ENCODE results near the gene NUP62.
"Not testable (repeated sequence)": the region's sequence is repeated elsewhere in the genome, so short reads cannot be mapped to it uniquely, and the experiment has no call there.

The NUP62 gene, protein sequence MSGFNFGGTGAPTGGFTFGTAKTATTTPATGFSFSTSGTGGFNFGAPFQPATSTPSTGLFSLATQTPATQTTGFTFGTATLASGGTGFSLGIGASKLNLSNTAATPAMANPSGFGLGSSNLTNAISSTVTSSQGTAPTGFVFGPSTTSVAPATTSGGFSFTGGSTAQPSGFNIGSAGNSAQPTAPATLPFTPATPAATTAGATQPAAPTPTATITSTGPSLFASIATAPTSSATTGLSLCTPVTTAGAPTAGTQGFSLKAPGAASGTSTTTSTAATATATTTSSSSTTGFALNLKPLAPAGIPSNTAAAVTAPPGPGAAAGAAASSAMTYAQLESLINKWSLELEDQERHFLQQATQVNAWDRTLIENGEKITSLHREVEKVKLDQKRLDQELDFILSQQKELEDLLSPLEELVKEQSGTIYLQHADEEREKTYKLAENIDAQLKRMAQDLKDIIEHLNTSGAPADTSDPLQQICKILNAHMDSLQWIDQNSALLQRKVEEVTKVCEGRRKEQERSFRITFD

DNA sequence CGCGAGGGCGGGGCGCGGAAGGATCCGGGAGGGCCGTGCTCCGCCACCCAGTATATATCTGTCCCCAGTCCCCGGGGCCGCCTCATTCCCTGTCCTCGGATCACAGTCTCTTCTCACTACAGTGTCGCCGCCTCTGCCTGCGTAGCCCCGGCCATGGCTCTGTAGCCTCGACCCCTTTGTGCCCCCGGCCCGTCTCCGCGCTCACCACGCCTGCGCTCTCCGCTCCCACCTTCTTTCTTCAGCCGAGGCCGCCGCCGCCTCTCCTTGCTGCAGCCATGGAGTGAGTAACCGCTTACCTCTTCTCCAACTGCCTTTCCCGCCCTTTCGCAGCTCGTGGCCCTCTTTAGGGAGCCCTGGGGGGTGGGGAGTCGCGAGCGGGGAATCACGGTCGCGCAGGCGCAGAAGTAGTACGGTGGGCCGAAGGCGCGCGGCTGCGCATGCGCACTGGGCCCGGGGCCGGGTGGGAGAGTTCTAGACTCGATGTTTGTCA, at the start of gene NUP62, which contains the start of gene ATF5:
Gene NUP62 (minus strand): TSS at position 384 of the 490 bp plus-strand sequence. CDS start 19,697 bp downstream, outside the sequence.
Gene ATF5 (plus strand): TSS at position 85 of the 490 bp plus-strand sequence. CDS start 1,646 bp downstream, outside the sequence.
- in situ Hi-C loops (cut with HindIII; ENCODE audit: low pct_ligation_motif_present, low pct_unique_long_range_greater_than_20kb, low sequenced_read_pairs) = no loop called here
- DNase-seq = peak; percentile 75

DNA sequence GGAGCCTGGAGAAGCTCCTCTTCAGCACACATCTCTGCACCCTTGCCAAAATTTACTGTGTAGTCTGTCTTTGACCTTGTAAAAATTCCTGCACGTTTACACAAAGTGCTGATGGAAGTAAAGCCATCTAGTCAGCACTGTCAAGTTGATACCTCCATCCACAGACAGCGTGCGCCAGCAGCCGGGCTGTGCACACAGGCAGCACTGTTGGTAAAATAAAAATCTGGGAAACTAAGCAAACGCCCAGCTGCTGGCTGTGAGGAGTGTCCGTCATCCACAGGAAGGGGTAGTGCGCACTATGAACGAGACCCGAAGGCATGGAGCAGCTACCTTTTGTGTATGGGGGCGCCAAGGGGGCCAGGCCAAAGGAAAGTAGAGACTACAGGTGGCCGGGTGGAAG, 49.0 kb upstream of the NUP62 start:
- in situ Hi-C loops (cut with HindIII; ENCODE audit: low pct_ligation_motif_present, low pct_unique_long_range_greater_than_20kb, low sequenced_read_pairs) = no loop called here
- no peak for DNase-seq

DNA sequence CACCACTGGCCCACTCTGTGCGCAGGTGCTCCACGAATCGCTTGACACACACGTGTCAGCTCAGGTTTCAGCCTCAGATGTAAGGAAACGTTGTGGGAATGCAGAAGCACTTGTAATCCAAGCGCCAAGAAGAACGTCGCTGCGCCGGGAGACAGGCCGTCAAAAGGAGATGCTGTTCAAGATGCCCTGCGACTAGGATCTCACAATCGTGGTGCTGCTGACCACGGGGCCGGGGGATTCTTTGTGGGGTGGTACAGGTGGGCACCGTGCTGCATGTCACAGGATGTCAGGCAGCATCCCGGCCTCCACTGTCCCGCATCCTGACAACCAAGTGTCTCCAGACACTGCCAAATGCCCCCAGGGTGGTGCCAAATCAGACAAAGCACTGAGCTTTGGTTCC, 48.6 kb upstream of the NUP62 start:
- in situ Hi-C loops (cut with HindIII; ENCODE audit: low pct_ligation_motif_present, low pct_unique_long_range_greater_than_20kb, low sequenced_read_pairs) = no loop called here

DNA sequence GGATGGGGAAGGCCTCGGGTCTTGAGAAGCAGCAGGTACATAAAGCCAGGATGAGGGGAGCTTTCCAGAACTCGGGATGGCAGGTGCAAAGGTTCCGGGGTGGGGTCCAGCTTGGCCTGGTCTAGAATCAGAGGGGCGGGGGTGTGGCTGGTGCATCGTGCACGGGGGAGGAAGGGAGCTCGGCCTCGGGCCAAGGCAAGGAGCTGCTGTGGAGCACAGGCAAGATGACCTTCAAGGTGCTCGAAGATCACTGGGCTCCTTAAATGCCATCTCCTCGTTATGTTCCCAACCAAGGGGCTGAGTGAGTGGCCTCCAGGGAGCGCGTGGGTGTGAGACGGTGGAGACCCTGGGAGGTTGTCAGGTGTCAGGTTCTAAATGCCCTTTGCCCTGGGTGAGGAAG, 47.8 kb upstream of the NUP62 start:
- no peak for DNase-seq
- in situ Hi-C loops (cut with HindIII; ENCODE audit: low pct_ligation_motif_present, low pct_unique_long_range_greater_than_20kb, low sequenced_read_pairs) = no loop called here

More for the DNA sequence above, 48.6 kb upstream of the NUP62 start:
- DNase-seq = no peak

DNA sequence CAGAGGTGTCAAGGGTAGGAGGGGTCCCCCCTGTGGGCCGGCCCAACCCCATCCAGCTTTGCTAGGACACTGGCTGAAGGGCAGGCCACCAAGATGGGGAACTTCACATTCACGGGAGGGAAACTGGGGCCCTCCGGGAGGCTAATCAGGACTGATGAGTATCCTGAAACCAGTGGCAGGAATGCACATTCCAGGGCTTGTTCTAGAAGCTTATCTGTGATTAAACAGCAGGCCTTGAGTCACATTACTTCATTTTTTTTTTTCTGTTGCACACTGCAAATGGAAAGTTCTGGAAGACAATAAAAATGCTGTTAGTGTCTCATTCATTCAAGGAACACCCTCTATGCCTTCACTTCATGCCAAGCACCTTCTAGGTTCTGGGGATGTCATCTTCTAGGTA, 47.2 kb upstream of the NUP62 start:
- in situ Hi-C loops (cut with HindIII; ENCODE audit: low pct_ligation_motif_present, low pct_unique_long_range_greater_than_20kb, low sequenced_read_pairs) = no loop called here
- DNase-seq = no peak

DNA sequence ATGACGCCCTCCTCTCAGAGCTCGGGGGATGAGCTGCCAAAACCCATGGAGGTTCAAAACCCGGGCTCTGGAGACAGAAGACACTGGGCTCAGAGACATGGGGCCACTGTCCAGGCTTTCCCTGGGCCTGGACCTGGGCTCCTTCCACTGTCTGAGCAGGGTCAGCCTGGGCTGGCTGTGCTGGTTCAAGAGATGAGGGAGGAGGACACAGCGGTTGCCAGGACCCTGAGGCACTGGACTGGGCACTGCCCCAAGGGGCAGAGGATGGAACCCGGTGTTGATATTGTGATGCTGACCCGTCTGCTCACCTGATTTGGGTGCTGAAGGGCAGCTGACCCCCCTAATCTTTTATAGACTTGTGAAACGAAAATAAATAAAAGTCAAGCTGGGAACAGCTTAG, 45.7 kb upstream of the NUP62 start:
- no peak for DNase-seq
- in situ Hi-C loops (cut with HindIII; ENCODE audit: low pct_ligation_motif_present, low pct_unique_long_range_greater_than_20kb, low sequenced_read_pairs) = no loop called here

DNA sequence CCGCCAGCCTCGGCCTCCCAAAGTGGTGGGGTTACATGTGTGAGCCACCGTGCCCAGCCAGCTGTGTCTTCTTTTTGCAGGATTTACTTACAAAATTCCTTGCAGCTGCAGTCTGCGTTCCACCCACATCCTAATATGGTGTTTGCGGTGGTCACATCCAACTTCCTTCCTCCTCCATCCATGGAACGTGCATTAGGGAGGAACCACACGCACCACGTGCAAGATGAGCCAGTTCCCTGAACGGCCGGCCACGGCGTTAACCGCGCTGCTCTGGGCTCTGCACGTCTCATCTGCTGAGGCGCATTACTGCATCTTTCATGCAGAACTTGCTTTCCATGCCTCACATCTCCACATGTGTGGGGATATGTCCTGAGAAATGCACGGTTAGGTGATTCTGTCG, 44.7 kb upstream of the NUP62 start:
- in situ Hi-C loops (cut with HindIII; ENCODE audit: low pct_ligation_motif_present, low pct_unique_long_range_greater_than_20kb, low sequenced_read_pairs) = no loop called here

DNA sequence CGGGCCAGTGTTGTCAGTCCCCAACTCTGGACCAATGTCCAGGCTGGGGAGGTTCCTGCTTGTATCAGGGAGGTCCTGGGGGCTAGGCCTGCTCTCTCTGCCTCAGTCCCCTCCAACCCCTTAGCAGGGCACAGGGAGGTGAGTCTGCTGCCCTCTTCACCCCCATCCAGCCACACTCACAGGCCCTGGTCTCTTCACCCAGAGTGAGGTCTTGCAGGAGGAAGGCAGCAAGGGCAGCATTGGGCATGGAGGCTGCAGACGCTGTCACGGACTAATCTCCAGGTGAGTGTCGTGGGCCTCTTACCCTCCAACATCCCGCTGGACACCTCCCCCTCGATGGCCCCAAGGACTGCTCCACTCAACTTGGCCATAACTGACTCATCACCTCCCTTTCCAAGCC, 43.5 kb upstream of the NUP62 start:
- in situ Hi-C loops (cut with HindIII; ENCODE audit: low pct_ligation_motif_present, low pct_unique_long_range_greater_than_20kb, low sequenced_read_pairs) = no loop called here

More for the DNA sequence above, 44.7 kb upstream of the NUP62 start:
- DNase-seq = no peak

DNA sequence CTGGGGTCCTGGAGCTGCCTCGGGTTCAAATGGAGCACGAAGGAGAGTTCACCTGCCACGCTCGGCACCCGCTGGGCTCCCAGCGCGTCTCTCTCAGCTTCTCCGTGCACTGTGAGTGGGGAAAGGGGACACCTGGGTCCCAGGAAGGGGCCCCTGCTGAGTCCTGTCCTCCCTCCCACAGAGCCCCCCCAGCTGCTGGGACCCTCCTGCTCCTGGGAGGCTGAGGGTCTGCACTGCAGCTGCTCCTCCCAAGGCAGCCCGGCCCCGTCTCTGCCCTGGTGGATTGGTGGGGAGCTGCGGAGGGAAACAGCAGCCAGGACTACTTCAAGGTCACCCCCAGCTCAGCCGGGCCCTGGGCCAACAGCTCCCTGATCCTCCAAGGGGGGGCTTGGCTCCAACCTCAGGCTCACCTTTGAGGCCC, 42.7 kb upstream of the NUP62 start:
- in situ Hi-C loops (cut with HindIII; ENCODE audit: low pct_ligation_motif_present, low pct_unique_long_range_greater_than_20kb, low sequenced_read_pairs) = no loop called here
- no peak for DNase-seq

More for the DNA sequence above, 43.5 kb upstream of the NUP62 start:
- no peak for DNase-seq

DNA sequence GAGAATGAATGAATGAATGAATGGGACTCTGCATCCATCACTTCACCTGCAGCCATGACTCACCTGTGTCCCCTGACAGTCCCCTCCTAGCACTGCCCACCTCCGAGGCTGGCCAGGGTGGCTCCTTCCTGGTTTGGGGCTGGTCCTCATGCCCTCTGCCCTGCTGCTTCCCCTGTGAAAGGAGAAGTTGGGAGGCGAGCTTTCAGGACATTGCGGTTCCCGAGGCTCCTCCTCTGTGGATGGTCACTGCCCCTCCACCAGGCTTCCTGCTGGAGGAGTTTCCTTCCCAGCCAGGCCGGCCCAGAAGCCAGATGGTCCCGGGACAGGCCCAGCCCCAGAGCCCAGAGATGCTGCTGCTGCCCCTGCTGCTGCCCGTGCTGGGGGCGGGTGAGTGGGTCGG, 40.1 kb upstream of the NUP62 start:
- DNase-seq; in situ Hi-C loops (cut with HindIII; ENCODE audit: low pct_ligation_motif_present, low pct_unique_long_range_greater_than_20kb, low sequenced_read_pairs): not testable (repeated sequence)

DNA sequence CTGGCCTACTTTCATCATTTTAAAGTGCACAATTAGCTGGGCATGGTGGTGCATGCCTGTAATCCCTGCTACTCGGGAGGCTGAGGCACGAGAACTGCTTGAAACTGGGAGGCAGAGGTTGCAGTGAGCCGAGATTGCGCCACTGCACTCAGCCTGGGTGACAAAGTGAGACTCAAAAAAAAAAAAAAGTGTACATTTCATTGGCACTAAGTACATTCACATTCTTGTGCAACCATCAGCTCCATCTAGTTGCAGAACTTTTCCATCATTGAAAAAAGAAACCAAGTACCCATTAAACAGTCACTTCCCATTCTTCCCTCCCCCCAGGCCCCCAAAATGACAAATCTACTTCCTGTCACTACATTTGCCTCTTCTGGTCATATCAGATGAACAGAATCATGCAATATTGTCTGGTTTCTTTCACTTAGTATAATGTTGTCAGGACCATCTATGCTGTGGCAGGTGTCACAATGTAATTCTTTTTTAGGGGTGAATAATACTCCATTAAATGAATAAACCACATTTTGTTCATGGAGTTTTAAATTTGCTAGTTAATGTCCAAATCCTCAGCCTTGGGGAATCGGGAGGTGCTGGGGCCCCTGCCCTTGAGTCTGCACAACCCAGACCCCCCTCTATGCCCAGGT, 39.1 kb upstream of the NUP62 start:
- in situ Hi-C loops (cut with HindIII; ENCODE audit: low pct_ligation_motif_present, low pct_unique_long_range_greater_than_20kb, low sequenced_read_pairs) = no loop called here
- DNase-seq = no peak

DNA sequence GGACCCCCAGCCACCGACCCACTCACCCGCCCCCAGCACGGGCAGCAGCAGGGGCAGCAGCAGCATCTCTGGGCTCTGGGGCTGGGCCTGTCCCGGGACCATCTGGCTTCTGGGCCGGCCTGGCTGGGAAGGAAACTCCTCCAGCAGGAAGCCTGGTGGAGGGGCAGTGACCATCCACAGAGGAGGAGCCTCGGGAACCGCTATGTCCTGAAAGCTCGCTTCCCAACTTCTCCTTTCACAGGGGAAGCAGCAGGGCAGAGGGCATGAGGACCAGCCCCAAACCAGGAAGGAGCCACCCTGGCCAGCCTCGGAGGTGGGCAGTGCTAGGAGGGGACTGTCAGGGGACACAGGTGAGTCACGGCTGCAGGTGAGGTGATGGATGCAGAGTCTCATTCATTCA, 31.7 kb upstream of the NUP62 start, which contains the start of gene SIGLEC11:
Gene SIGLEC11 (minus strand): TSS at position 193 of the 400 bp plus-strand sequence. CDS start 91 bp downstream, at position 102.
- DNase-seq; in situ Hi-C loops (cut with HindIII; ENCODE audit: low pct_ligation_motif_present, low pct_unique_long_range_greater_than_20kb, low sequenced_read_pairs): not testable (repeated sequence)

DNA sequence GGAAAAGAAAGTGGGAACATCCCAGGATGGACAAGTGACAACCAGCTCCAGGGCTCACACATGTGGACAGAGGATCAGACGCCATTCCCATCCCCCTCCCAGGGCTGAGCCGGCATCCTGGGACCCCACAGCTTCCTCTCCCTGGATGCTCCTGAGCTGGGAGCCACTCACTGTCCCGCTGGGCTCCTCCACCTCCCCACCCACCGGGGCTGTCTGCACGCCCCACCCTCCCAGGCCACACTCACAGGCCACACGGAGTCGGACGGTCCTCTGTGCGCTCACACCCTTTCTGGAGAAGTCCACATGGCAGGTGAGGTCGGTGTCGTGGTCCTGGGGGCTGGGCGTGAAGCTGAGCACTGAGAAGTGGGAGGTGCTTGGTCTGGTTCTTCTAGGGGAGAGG, 30.6 kb upstream of the NUP62 start:
- DNase-seq; in situ Hi-C loops (cut with HindIII; ENCODE audit: low pct_ligation_motif_present, low pct_unique_long_range_greater_than_20kb, low sequenced_read_pairs): not testable (repeated sequence)

DNA sequence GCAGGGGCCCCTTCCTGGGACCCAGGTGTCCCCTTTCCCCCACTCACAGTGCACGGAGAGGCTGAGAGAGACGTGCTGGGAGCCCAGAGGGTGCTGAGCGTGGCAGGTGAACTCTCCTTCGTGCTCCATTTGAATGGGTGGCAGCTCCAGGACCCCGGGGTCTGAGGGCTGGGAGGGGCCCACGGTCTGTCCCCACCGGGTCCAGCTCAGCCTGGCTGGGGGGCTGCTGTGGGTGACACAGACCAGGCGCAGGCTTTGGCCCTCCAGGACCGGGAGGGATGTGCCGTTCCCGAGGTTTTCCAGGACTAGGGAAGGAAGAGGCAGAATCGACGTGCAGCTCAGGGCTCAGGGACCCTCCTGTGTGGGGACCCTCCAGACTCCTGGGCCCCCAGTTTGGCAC, 29.3 kb upstream of the NUP62 start:
- DNase-seq; in situ Hi-C loops (cut with HindIII; ENCODE audit: low pct_ligation_motif_present, low pct_unique_long_range_greater_than_20kb, low sequenced_read_pairs): not testable (repeated sequence)

DNA sequence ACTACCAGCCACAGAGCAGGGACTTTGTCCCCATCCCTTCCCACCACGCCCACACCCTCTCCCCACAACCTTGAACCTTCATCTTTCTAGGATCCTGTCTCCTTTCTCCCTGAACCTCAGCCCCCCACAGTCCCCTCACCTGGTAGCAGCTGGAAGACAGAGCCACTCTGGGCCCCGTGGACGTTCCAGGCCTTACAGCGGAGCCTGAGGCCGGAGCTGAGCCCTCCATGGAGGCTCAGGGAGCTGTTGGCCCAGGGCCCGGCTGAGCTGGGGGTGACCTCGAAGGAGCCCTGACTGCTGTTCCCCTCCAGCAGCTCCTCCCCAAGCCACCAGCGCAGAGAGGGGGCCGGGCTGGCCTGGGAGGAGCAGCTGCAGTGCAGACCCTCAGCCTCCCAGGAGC, 28.8 kb upstream of the NUP62 start:
- DNase-seq; in situ Hi-C loops (cut with HindIII; ENCODE audit: low pct_ligation_motif_present, low pct_unique_long_range_greater_than_20kb, low sequenced_read_pairs): not testable (repeated sequence)

DNA sequence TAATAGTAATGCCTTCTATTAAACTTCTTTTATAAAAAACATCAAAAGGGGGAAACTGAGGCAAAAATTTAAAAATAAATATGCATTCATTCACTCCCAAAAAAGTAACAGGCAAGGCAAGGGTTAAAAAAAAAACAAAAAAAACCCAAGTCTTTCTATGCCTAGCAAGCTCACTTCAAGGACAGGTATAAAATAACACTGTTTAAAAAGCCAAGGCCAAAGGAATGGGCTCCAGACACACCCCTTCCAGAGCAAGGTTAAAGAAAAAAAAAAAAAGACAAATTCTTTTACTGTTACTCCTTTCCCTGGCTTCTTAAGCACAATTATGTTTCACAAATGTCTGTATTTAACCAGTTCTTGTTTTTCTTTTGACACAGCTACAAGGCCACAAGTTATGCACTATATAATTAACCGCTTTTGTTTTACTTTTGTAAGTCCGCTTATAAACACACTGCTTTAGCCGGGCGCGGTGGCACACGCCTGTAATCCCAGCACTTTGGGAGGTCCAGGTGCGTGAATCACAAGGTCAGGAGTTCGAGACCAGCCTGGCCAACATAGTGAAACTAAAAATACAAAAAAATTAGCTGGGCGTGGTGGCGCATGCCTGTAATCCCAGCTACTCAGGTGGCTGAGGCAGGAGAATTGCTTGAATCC, 28.1 kb upstream of the NUP62 start:
- in situ Hi-C loops (cut with HindIII; ENCODE audit: low pct_ligation_motif_present, low pct_unique_long_range_greater_than_20kb, low sequenced_read_pairs) = no loop called here

DNA sequence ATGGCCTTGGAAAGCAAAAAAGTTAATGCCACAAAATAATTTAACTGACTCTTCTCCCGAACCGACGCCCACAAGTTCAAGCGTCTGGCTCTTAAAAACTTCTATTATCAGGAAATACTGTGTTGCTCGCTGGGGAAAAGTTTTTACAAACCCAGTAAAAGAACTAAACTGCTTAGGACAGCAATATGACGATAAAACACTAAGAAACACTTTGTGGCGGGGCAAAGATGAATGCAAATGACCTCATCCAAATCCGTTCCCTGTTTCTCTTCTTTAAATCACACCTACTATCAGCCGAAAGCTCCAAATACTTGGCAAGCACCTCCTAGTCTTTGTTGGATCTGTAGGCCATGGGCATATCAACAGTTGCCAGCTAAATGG, 26.8 kb upstream of the NUP62 start:
- no peak for DNase-seq
- in situ Hi-C loops (cut with HindIII; ENCODE audit: low pct_ligation_motif_present, low pct_unique_long_range_greater_than_20kb, low sequenced_read_pairs) = no loop called here

More for the DNA sequence above, 28.1 kb upstream of the NUP62 start:
- DNase-seq = no peak

DNA sequence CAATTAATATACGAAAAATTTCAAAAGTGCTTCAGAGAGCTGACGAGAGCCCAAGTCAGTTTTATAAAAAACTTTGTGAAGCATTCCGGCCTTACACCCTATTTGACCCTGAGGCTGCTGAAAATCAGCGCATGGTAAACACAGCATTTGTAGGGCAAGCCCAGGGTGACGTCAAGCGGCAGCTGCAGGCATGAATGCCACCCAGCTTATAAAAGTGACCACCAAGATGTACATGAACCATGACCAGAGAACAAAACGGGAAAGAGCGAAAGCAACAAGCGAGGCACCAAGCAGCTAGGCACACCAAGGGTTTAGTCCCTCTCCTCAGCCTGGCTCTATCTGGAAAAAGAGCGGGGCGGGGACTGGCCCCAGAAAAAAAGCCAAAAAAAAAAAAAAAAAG, 25.6 kb upstream of the NUP62 start:
- in situ Hi-C loops (cut with HindIII; ENCODE audit: low pct_ligation_motif_present, low pct_unique_long_range_greater_than_20kb, low sequenced_read_pairs) = no loop called here
- no peak for DNase-seq

Measured in ACHN (cell line).